ENCODE data around the gene TBC1D2.

- TF ChIP-seq CBFB (CRISPR knock-in tag; IDR thresholded peaks at IDR 0.05; ENCODE audit: low read depth) (no peak), NR3C1 (CRISPR knock-in tag; conservative IDR thresholded peaks at IDR 0.05; ENCODE audit: low read depth) (no peak), E2F1 (CRISPR knock-in tag; IDR thresholded peaks at IDR 0.05) (no peak), NFYB (CRISPR knock-in tag; conservative IDR thresholded peaks at IDR 0.05; ENCODE audit: low read depth) (no peak), SP1 (CRISPR knock-in tag; conservative IDR thresholded peaks at IDR 0.05) (no peak), CTCF (IDR thresholded peaks at IDR 0.05) (no peak), ZNF423 (CRISPR knock-in tag; IDR thresholded peaks at IDR 0.05) (no peak), E2F5 (CRISPR knock-in tag; IDR thresholded peaks at IDR 0.05) (no peak), ZNF138 (CRISPR knock-in tag; conservative IDR thresholded peaks at IDR 0.05) (no peak), FOXP4 (CRISPR knock-in tag; IDR thresholded peaks at IDR 0.05) (no peak), NFE2L1 (CRISPR knock-in tag; IDR thresholded peaks at IDR 0.05) (no peak)
Observed at GRCh38 chr9:98284754-98285153, 29.3 kb upstream of the TBC1D2 start.

Measured in WTC11 (cell line).